ENCODE results near the gene ABCD4.

Gene ABCD4

DNA sequence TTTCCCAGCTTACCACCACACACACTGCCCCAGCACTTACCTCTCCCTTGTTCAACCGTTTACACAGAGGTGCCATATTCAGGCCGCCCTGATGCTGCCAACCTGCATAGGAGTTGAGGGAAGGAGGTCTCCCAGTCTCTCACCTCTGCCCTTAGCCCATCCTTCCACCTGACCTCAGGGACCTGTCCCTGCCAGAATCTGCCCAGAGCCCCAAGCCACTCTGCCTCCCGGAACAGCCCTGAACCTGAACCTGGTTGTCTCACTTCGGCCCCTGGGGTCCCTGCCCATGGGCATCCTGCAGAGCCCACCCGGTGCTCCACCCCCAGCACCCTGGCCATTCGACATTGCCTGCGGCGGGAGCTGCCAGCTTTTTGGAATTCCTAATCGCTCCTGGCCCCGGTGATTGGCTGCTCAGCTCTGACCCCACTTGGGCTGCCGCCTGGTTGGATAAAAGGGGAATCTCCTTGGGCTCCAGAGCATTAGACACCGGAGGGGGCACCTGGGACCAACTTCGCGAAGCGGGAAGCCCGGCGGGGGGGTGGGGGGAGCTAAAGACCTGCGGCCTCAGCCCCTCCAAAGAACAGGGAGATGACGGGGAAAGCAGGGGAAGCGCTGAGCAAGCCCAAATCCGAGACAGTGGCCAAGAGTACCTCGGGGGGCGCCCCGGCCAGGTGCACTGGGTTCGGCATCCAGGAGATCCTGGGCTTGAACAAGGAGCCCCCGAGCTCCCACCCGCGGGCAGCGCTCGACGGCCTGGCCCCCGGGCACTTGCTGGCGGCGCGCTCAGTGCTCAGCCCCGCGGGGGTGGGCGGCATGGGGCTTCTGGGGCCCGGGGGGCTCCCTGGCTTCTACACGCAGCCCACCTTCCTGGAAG, 63.5 kb downstream of the ABCD4 start, which contains the start of gene VSX2:
Gene VSX2 (plus strand): TSS at position 476 of the 874 bp plus-strand sequence. CDS start 113 bp downstream, at position 589.
- DNase-seq (ENCODE audit: low read depth in 2 of 2, low spot score in 1 of 2): no peak

DNA sequence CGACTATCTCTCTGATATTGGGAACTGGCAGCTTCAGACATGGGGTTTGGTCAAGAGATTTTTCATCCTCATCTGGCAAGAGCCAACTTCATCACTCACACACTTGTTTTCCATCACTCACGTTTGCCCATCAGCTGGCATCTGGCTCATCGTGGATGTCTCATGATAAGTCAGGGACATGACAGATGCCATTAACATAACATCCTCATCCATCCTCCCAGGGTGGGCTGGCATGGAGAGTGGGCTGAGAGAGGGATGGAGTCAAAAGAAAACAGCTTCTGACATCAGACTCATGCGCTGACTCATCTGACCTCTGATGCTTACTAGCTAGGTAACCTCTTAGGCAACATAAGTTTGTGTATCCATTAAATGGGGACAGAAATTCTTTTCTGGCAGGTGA, 65.3 kb downstream of the ABCD4 start:
- no peak for DNase-seq (ENCODE audit: low read depth in 2 of 2, low spot score in 1 of 2)

Measured in stimulated activated CD8-positive, alpha-beta memory T cell treated with anti-CD3 and anti-CD28 coated beads, Interleukin-4, amount 100 ng/mL, for 4 hours (primary cell).